ENCODE data around the gene THEM4. TPM values are rescaled to one million over a fixed set of nuclear protein-coding genes. Genes with fewer than 3 reads are reported as not detected.

THEM4 gene
- total RNA-seq, 1 experiment from 2014 or later: 1.2 TPM

GRCh38 chr1:151851886-151852285 is 57.4 kb downstream of the THEM4 start:
- no peaks in the 10 kb centered on the region for H3K4me1 ChIP-seq (ENCODE audit: insufficient read depth, low read length, poor library complexity, severe bottlenecking)
- intact Hi-C loops (cut with micrococcal nuclease; ENCODE audit: unreplicated experiment): no loop called here
- no peaks in the 10 kb centered on the region for H3K36me3 ChIP-seq (ENCODE audit: insufficient read depth, low read length, poor library complexity, severe bottlenecking)
- no peak for TF ChIP-seq CTCF (conservative IDR thresholded peaks at IDR 0.05; ENCODE audit: low read depth, low read length)
- no peak for TF ChIP-seq EZH2 (IDR thresholded peaks at IDR 0.05; ENCODE audit: borderline replicate concordance, low read depth, low read length, poor library complexity, severe bottlenecking)
- ChIA-PET POLR2A (ENCODE audit: low non-redundant PET) (no interaction called here), CTCF (no interaction called here)
- no peak overlapping the region for H3K27ac ChIP-seq (ENCODE audit: low read depth, low read length, poor library complexity, severe bottlenecking)
- no peaks in the 10 kb centered on the region for H3K9me3 ChIP-seq (ENCODE audit: low read depth, low read length, poor library complexity, severe bottlenecking)
- DNase-seq (ENCODE audit: low spot score): no peak
- no TSS peak for BruUV-seq (replicated peaks)
- no peak overlapping the region for H3K4me3 ChIP-seq (ENCODE audit: low read depth, low read length, poor library complexity, severe bottlenecking)
- peaks cover 60% of the 10 kb centered on the region for H3K27me3 ChIP-seq (replicated peaks; ENCODE audit: insufficient read depth, low read depth, low read length, poor library complexity)

GRCh38 chr1:151849871-151850270 is 59.4 kb downstream of the THEM4 start:
- ChIA-PET POLR2A (ENCODE audit: low non-redundant PET) (interaction anchor here (0.5 kb wide), 1 partner anchor 73 kb away, joined by 3 read pairs; no protein-coding TSS in a partner anchor), CTCF (no interaction called here)
- Histone ChIP-seq H3K4me1 (ENCODE audit: insufficient read depth, low read length, poor library complexity, severe bottlenecking) (no peaks in the 10 kb centered on the region), H3K27me3 (replicated peaks; ENCODE audit: insufficient read depth, low read depth, low read length, poor library complexity) (peaks cover 74% of the 10 kb centered on the region), H3K4me3 (ENCODE audit: low read depth, low read length, poor library complexity, severe bottlenecking) (no peak overlapping the region), H3K36me3 (ENCODE audit: insufficient read depth, low read length, poor library complexity, severe bottlenecking) (no peaks in the 10 kb centered on the region), H3K9me3 (ENCODE audit: low read depth, low read length, poor library complexity, severe bottlenecking) (no peaks in the 10 kb centered on the region), H3K27ac (ENCODE audit: low read depth, low read length, poor library complexity, severe bottlenecking) (no peak overlapping the region)
- DNase-seq (ENCODE audit: low spot score): no peak
- intact Hi-C loops (cut with micrococcal nuclease; ENCODE audit: unreplicated experiment): no loop called here
- TF ChIP-seq CTCF (conservative IDR thresholded peaks at IDR 0.05; ENCODE audit: low read depth, low read length) (no peak), EZH2 (IDR thresholded peaks at IDR 0.05; ENCODE audit: borderline replicate concordance, low read depth, low read length, poor library complexity, severe bottlenecking) (no peak)
- no TSS peak for BruUV-seq (replicated peaks)

- CTCF ChIA-PET: no interaction called here
- Histone ChIP-seq H3K4me3 (ENCODE audit: low read depth, low read length, poor library complexity, severe bottlenecking) (no peak overlapping the region), H3K27me3 (replicated peaks; ENCODE audit: insufficient read depth, low read depth, low read length, poor library complexity) (peaks cover 81% of the 10 kb centered on the region), H3K27ac (ENCODE audit: low read depth, low read length, poor library complexity, severe bottlenecking) (no peak overlapping the region), H3K36me3 (ENCODE audit: insufficient read depth, low read length, poor library complexity, severe bottlenecking) (no peaks in the 10 kb centered on the region), H3K9me3 (ENCODE audit: low read depth, low read length, poor library complexity, severe bottlenecking) (no peaks in the 10 kb centered on the region), H3K4me1 (ENCODE audit: insufficient read depth, low read length, poor library complexity, severe bottlenecking) (no peaks in the 10 kb centered on the region)
- intact Hi-C loops (cut with micrococcal nuclease; ENCODE audit: unreplicated experiment): no loop called here
- no peak for DNase-seq (ENCODE audit: low spot score)
- no TSS peak for BruUV-seq (replicated peaks)
- no peak for TF ChIP-seq EZH2 (IDR thresholded peaks at IDR 0.05; ENCODE audit: borderline replicate concordance, low read depth, low read length, poor library complexity, severe bottlenecking)
- TF ChIP-seq CTCF (conservative IDR thresholded peaks at IDR 0.05; ENCODE audit: low read depth, low read length): no peak
- POLR2A ChIA-PET (ENCODE audit: low non-redundant PET): no interaction called here
Observed at GRCh38 chr1:151849126-151849525, 60.2 kb downstream of the THEM4 start.

Measured in A673 (cell line).